K562 (cell line): Measurements from ENCODE around the gene CCDC87. TPM values are rescaled to one million over a fixed set of nuclear protein-coding genes. Genes with fewer than 3 reads are reported as not detected.

Source experiments
- ATAC-seq: fragments of 200-7000 bp; cut with Tn5 transposase; 3 replicates; pipeline ENCODE4 v1.9.1; 2020; ENCODE audit warnings: moderate library complexity
- BruUV-seq: library from RNA; stranded (reverse); fragments of 400-500 nt; replicated peaks from 2 replicates; lab custom pipeline; 2021; lab: Mats Ljungman, UMichigan
- CTCF ChIA-PET: fragments of 300-600 bp; formaldehyde crosslinking; extraction: SDS; loops from one replicate; lab custom pipeline; 2021; ENCODE audit warnings: low intra/inter-chr PET ratio; lab: Yijun Ruan, JAX
- POLR2A ChIA-PET: fragments of 300-600, 350-650 bp; sonication (Branson Sonifier 250); formaldehyde crosslinking; extraction: SDS; loops from one replicate; lab custom pipeline; 2021; ENCODE audit warnings: antibody characterized with exemption, inconsistent platforms; lab: Yijun Ruan, JAX
- DNase-seq, 4 experiments: peaks; one replicate each; pipeline versions ENCODE4 v3.0.0 to v3.0.0-alpha.2; 2011 to 2018; ENCODE audit warnings: low spot score in 3 of 4, mixed read lengths in 3 of 4; ENCODE audit errors: extremely low read depth in 1 of 4
- FAIRE-seq: peaks from 2 replicates; lab custom pipeline; 2011; peaks lifted over from hg19 to GRCh38; lab: Jason Lieb, UNC
- H2AFZ ChIP-seq: 2 replicates; pipeline ENCODE4 v1.6.0; 2011; ENCODE audit warnings: low read depth, low read length, control low read depth, inconsistent platforms
- H3K27ac ChIP-seq: fragments of 200-600 bp; 3 replicates; pipeline ENCODE4 v1.8.0; 2011; ENCODE audit warnings: low read depth, mild to moderate bottlenecking, control low read depth, inconsistent platforms, low read length, moderate library complexity, mixed read lengths; ENCODE audit errors: extremely low read depth
- H3K27me3 ChIP-seq, 2 experiments: fragments of 300-600 bp in 1 of 2; 2 replicates in 1 of 2; 3 replicates in 1 of 2; pipeline versions ENCODE4 v1.6.0 to v1.8.0; 2011; ENCODE audit warnings: inconsistent platforms in 2 of 2, low read length in 2 of 2, mild to moderate bottlenecking in 1 of 2, mixed read lengths in 1 of 2, moderate library complexity in 1 of 2; ENCODE audit not compliant: control insufficient read depth in 2 of 2, insufficient read depth in 2 of 2
- H3K36me3 ChIP-seq: fragments of 300-600 bp; 3 replicates; pipeline ENCODE4 v1.8.0; 2011; ENCODE audit warnings: mild to moderate bottlenecking, low read length, inconsistent platforms; ENCODE audit not compliant: control insufficient read depth, insufficient read depth
- H3K4me1 ChIP-seq, 2 experiments: fragments of 200-600 bp in 1 of 2; replicated peaks in 1 of 2; 2 replicates in 1 of 2; 3 replicates in 1 of 2; pipeline versions ENCODE4 v1.5.1 to v1.8.0; 2011; ENCODE audit warnings: inconsistent platforms in 2 of 2, low read length in 2 of 2, mild to moderate bottlenecking in 1 of 2, mixed read lengths in 1 of 2, moderate library complexity in 1 of 2; ENCODE audit not compliant: control insufficient read depth in 2 of 2, insufficient read depth in 2 of 2
- H3K4me2 ChIP-seq: 2 replicates; pipeline ENCODE4 v1.6.1; 2011; ENCODE audit warnings: low read length, control low read depth, inconsistent platforms, mixed read lengths; ENCODE audit not compliant: insufficient read depth
- H3K4me3 ChIP-seq: fragments of 200-600 bp; sonication (generic), shearing (Covaris generic); 2 replicates; pipeline ENCODE4 v1.5.1; 2016; ENCODE audit warnings: control low read depth, inconsistent platforms
- H3K79me2 ChIP-seq: fragments of 200-600 bp; 3 replicates; pipeline ENCODE4 v1.8.0; 2011; ENCODE audit warnings: low read length, inconsistent platforms; ENCODE audit not compliant: control insufficient read depth, insufficient read depth
- H3K9ac ChIP-seq, 2 experiments: 2 replicates each; pipeline versions ENCODE4 v1.6.0 to v1.6.1; 2011; ENCODE audit warnings: low read depth in 2 of 2, low read length in 2 of 2, control low read depth in 1 of 2, inconsistent platforms in 1 of 2, mild to moderate bottlenecking in 1 of 2, mixed read lengths in 1 of 2; ENCODE audit not compliant: insufficient read depth in 1 of 2
- H3K9me1 ChIP-seq: one replicate; pipeline ENCODE4 v1.6.0; 2011; ENCODE audit warnings: inconsistent platforms, mild to moderate bottlenecking, low read length, moderate library complexity; ENCODE audit not compliant: control insufficient read depth, insufficient read depth
- H3K9me3 ChIP-seq: replicated peaks from 2 replicates; pipeline ENCODE4 v1.5.1; 2011; ENCODE audit warnings: low read depth, low read length, inconsistent platforms; ENCODE audit not compliant: control insufficient read depth, insufficient read depth
- H4K20me1 ChIP-seq: replicated peaks from 2 replicates; pipeline ENCODE4 v1.6.1; 2011; ENCODE audit warnings: low read length, inconsistent platforms, mixed read lengths; ENCODE audit not compliant: control insufficient read depth, insufficient read depth
- ATF1 ChIP-seq, 2 experiments: fragments of 450-650 bp in 1 of 2; IDR thresholded peaks; 2 replicates each; pipeline ENCODE4 v1.6.1; 2016; ENCODE audit warnings: missing compliant biosample characterization in 1 of 2, missing genetic modification characterization in 1 of 2
- ERF ChIP-seq: fragments of 450-650 bp; formaldehyde crosslinking; IDR thresholded peaks from 2 replicates; pipeline ENCODE4 v1.4.0; 2020; ENCODE audit warnings: mild to moderate bottlenecking, mixed read lengths
- FOXJ3 ChIP-seq: sonication (generic); formaldehyde crosslinking; IDR thresholded peaks from 2 replicates; pipeline ENCODE4 v1.4.0; 2020; ENCODE audit warnings: mild to moderate bottlenecking, missing genetic modification reagents
- HIVEP1 ChIP-seq: fragments of 250-450 bp; sonication (Bioruptor Pico); IDR thresholded peaks from 2 replicates; pipeline ENCODE4 v1.4.0; 2020; ENCODE audit warnings: mild to moderate bottlenecking
- JUN ChIP-seq, 2 experiments: sonication (generic) in 1 of 2; formaldehyde crosslinking in 1 of 2; IDR thresholded peaks; 2 replicates each; pipeline versions ENCODE4 v1.6.1 to v1.8.0; 2012 to 2022; ENCODE audit warnings: borderline replicate concordance in 2 of 2, mild to moderate bottlenecking in 2 of 2, improper control_type of control experiment in 1 of 2, low read depth in 1 of 2, low read length in 1 of 2, missing genetic modification reagents in 1 of 2
- SAFB ChIP-seq: fragments of 200-400 bp; formaldehyde crosslinking; IDR thresholded peaks from 2 replicates; pipeline ENCODE4 v1.6.1; 2017; ENCODE audit warnings: low read depth, low read length, borderline replicate concordance
- ZNF696 ChIP-seq: fragments of 250-450 bp; sonication (Bioruptor Pico); conservative IDR thresholded peaks from 2 replicates; pipeline ENCODE4 v1.4.0; 2020; ENCODE audit warnings: mild to moderate bottlenecking, moderate library complexity
- WGBS: fragments of 100-300 bp; shearing (Covaris generic); methylation state at CpG from one replicate; pipeline ENCODE4 v1.1.6; 2016; ENCODE audit warnings: low coverage, mixed read lengths; ENCODE audit not compliant: insufficient coverage; ENCODE audit errors: missing lambda C conversion rate; 5-methylcytosine and 5-hydroxymethylcytosine counted together
- in situ Hi-C: fragments of 300-500 bp; cut with MboI; formaldehyde crosslinking; loops from 4 replicates; pipeline ENCODE4 v1.15.0; 2018; ENCODE audit warnings: inconsistent platforms, mixed read lengths
- intact Hi-C: fragments of 100-400 bp; cut with micrococcal nuclease; formaldehyde crosslinking; loops from 2 replicates; pipeline ENCODE4 v1.14.2; 2022
- polyA plus RNA-seq, 8 experiments: library from polyadenylated mRNA; depleted of rRNA in 4 of 8; stranded (reverse) in 5 of 8; unstranded in 3 of 8; fragments of >200 nt; fragmentation: Nextera tagmentation in 2 of 8; fragmentation: Illumina TruSeq in 1 of 8; extraction: Ambion mirVana in 2 of 8; extraction: Trizol in 1 of 8; gene quantifications; 2 replicates each; pipeline versions ENCODE4 v1.2.1 to v1.2.3, GENCODE V29; 2011 to 2014; ENCODE audit warnings: inconsistent platforms in 1 of 8, missing spikeins in 1 of 8
- total RNA-seq, 7 experiments: library from RNA; depleted of rRNA in 6 of 7; stranded (reverse); fragments of >200 nt in 6 of 7; fragmentation: Illumina TruSeq in 2 of 7; extraction: Trizol in 2 of 7; gene quantifications; 2 replicates each; pipeline versions ENCODE4 v1.2.1 to v1.2.3, GENCODE V29; 2011 to 2021; ENCODE audit warnings: low replicate concordance in 1 of 7
- TF ChIP-seq, protein P1 (sequence below): fragments of 450-650 bp; formaldehyde crosslinking; IDR thresholded peaks from 2 replicates; pipeline ENCODE4 v1.4.0; 2020; ENCODE audit warnings: mild to moderate bottlenecking, moderate library complexity
- TF ChIP-seq, protein P2 (sequence below): fragments of 200-800 bp; sonication (Bioruptor generic); IDR thresholded peaks from 2 replicates; pipeline ENCODE4 v1.6.1; 2017; ENCODE audit warnings: missing genetic modification characterization, missing compliant biosample characterization

The CCDC87 gene
- total and polyA plus RNA-seq, 9 of the 15 experiments (the other 6 are each of a cell fraction or from before 2014, with no cell fraction given), result 0.03 to 0.44 (median 0.15) TPM; not detected in 1

DNA sequence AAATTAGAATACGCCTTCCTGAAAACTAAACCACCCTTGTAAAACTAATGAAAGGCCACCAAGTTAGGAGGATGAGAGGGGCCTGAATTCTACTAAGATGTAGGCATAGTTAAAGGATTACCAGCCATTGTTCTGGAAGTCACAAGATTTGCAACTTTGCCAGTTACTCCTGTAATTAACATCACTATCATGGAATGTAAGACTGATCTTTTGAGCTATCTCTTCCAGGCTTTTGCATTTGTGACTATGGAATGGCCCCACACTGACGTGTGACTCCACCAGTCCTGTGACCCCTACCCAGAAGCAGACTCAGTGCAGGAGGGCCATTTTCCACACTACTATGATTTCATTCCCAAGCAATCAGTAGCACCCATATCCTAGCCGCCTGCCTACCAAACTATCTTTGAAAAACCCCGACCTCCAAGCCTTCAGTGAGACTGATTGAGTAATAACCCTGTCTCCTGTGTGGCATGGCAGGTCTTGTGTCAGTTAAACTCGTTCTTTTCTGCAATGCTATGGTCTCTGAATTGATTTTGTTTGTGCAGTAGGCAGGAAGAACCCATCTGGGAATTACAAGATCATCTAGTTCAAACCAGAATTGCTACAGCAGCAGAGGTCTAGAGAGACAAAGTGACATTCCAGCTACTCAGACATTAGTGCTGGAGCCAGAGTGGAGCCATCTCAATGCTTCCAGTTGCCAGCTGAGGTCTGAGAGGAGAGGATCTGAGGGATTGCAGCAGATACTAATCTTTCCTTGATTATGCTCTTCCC lies 22.6 kb downstream of the CCDC87 start (continued):
- TF ChIP-seq, protein P1, sequence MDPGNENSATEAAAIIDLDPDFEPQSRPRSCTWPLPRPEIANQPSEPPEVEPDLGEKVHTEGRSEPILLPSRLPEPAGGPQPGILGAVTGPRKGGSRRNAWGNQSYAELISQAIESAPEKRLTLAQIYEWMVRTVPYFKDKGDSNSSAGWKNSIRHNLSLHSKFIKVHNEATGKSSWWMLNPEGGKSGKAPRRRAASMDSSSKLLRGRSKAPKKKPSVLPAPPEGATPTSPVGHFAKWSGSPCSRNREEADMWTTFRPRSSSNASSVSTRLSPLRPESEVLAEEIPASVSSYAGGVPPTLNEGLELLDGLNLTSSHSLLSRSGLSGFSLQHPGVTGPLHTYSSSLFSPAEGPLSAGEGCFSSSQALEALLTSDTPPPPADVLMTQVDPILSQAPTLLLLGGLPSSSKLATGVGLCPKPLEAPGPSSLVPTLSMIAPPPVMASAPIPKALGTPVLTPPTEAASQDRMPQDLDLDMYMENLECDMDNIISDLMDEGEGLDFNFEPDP, result no peak
- no peak for TF ChIP-seq JUN (IDR thresholded peaks at IDR 0.05; ENCODE audit: borderline replicate concordance, low read depth, low read length)
- no peak for TF ChIP-seq JUN (CRISPR knock-in tag; IDR thresholded peaks at IDR 0.05; ENCODE audit: borderline replicate concordance)
- TF ChIP-seq HIVEP1 (CRISPR knock-in tag), result no peak
- TF ChIP-seq ZNF696 (CRISPR knock-in tag), result no peak
- no peak for TF ChIP-seq FOXJ3 (CRISPR knock-in tag)
- TF ChIP-seq SAFB, result no peak
- TF ChIP-seq ATF1 (CRISPR knock-in tag; IDR thresholded peaks at IDR 0.05), result no peak
- no peak for TF ChIP-seq ATF1 (tag; IDR thresholded peaks at IDR 0.05)

DNA sequence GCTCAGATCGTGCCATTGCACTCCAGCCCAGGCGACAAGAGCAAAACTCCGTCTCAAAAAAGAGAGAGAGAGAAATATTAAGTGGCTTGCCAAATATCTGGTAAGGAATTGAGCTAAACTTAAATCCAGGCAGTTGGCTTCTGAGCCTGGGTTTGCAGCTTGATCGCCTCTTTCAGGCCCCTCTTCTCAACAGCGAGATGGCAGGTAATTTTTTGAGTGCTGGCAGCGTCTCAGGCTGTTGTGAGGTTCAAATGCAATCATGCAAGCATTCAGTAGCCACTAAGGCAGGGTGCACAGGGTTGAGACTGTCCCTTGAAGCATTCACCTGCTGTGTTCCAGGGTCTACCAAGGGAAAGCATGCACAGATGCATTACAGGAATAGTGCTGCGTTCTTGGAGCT lies 23.8 kb downstream of the CCDC87 start:
- BruUV-seq, result no TSS peak
- H3K79me2 ChIP-seq, result no peaks in the 10 kb centered on the region
- ChIA-PET CTCF (no interaction called here), POLR2A (interaction anchor here (0.6 to 1.8 kb wide), 11 partner anchors 9 to 843 kb away, joined by 3 to 8 read pairs (median 3); partner anchors contain the start of gene RBM4)
- H3K9ac ChIP-seq, result no peak overlapping the region
- no peaks in the 10 kb centered on the region for H4K20me1 ChIP-seq
- peaks cover 0 to 10% of the 10 kb centered on the region in 2 experiments; a peak in 2 of 5 replicates for H3K27me3 ChIP-seq
- DNase-seq (no peak), ATAC-seq (no peak), FAIRE-seq (no peak)
- H3K4me2 ChIP-seq, result no peak overlapping the region; the same call in 1 of the 2 replicates
- H2AFZ ChIP-seq, result peak overlapping the region; percentile 89; the same call in 1 of the 2 replicates
- in situ Hi-C loops (loop anchor here (5.0 kb wide), 1 partner anchor 268 kb away; no protein-coding TSS in a partner anchor), intact Hi-C loops (no loop called here)
- TF ChIP-seq, protein P2, sequence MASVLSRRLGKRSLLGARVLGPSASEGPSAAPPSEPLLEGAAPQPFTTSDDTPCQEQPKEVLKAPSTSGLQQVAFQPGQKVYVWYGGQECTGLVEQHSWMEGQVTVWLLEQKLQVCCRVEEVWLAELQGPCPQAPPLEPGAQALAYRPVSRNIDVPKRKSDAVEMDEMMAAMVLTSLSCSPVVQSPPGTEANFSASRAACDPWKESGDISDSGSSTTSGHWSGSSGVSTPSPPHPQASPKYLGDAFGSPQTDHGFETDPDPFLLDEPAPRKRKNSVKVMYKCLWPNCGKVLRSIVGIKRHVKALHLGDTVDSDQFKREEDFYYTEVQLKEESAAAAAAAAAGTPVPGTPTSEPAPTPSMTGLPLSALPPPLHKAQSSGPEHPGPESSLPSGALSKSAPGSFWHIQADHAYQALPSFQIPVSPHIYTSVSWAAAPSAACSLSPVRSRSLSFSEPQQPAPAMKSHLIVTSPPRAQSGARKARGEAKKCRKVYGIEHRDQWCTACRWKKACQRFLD, result peak; percentile 7; the same call in 1 of the 2 replicates
- no peak for TF ChIP-seq ERF (CRISPR knock-in tag)
- H3K4me1 ChIP-seq, result peaks cover 8 to 19% of the 10 kb centered on the region in 2 experiments; a peak in 4 of 5 replicates
- no peaks in the 10 kb centered on the region for H3K36me3 ChIP-seq
- no peak overlapping the region; the same call in 2 of the 3 replicates for H3K27ac ChIP-seq
- WGBS, result 32% methylated on average over 7 of the region's 7 CpGs
- no peaks in the 10 kb centered on the region for H3K9me1 ChIP-seq
- H3K4me3 ChIP-seq, result no peak overlapping the region
- H3K9me3 ChIP-seq, result no peaks in the 10 kb centered on the region
